22Rv1 (cell line): ENCODE results near the gene IP6K1.

ENCODE experiments used
- ZFX ChIP-seq: fragments of 450-650 bp; IDR thresholded peaks from 2 replicates; pipeline ENCODE4 v1.6.1; 2017; ENCODE audit warnings: antibody characterized with exemption, borderline replicate concordance
- TF ChIP-seq, protein P1 (sequence below): fragments of 450-650 bp; IDR thresholded peaks from 2 replicates; pipeline ENCODE4 v1.5.1; 2017; ENCODE audit warnings: mild to moderate bottlenecking

GRCh38 chr3:49761661-49762060 is 24.7 kb downstream of the IP6K1 start:
- TF ChIP-seq, protein P1, sequence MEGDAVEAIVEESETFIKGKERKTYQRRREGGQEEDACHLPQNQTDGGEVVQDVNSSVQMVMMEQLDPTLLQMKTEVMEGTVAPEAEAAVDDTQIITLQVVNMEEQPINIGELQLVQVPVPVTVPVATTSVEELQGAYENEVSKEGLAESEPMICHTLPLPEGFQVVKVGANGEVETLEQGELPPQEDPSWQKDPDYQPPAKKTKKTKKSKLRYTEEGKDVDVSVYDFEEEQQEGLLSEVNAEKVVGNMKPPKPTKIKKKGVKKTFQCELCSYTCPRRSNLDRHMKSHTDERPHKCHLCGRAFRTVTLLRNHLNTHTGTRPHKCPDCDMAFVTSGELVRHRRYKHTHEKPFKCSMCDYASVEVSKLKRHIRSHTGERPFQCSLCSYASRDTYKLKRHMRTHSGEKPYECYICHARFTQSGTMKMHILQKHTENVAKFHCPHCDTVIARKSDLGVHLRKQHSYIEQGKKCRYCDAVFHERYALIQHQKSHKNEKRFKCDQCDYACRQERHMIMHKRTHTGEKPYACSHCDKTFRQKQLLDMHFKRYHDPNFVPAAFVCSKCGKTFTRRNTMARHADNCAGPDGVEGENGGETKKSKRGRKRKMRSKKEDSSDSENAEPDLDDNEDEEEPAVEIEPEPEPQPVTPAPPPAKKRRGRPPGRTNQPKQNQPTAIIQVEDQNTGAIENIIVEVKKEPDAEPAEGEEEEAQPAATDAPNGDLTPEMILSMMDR: no peak
- TF ChIP-seq ZFX: no peak
